ENCODE measurements around the gene CYP39A1.

CYP39A1 gene

DNA sequence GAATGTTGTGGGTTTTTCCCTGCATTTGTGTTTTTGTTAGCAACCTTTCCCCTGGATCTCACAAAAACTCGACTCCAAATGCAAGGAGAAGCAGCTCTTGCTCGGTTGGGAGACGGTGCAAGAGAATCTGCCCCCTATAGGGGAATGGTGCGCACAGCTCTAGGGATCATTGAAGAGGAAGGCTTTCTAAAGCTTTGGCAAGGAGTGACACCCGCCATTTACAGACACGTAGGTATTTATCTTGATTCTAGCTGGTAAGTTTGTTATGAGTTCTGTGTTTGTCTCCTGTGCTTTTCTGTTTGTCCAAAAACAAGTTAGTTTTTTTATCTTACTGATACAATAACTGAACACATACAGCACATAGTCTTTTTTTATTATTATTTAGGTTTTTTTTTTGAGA is 3.2 kb upstream of the CYP39A1 start:
- no peaks in the 10 kb centered on the region for H3K9me2 ChIP-seq (replicated peaks; ENCODE audit: control insufficient read depth, low read length)
- H3K4me2 ChIP-seq (ENCODE audit: low read length) = peak overlapping the region; percentile 12
- H3K36me3 ChIP-seq (ENCODE audit: control insufficient read depth, low read length) = peaks cover 36% of the 10 kb centered on the region
- H3F3A ChIP-seq (ENCODE audit: control insufficient read depth, insufficient read depth) = no peaks in the 10 kb centered on the region; the same call in 1 of the 2 replicates
- no peak for TF ChIP-seq EZH2phosphoT487 (IDR thresholded peaks at IDR 0.05; ENCODE audit: borderline replicate concordance, low read length)
- TF ChIP-seq CTCF (IDR thresholded peaks at IDR 0.05; ENCODE audit: low read depth, low read length, poor library complexity, severe bottlenecking) = peak; percentile 61
- H3K4me3 ChIP-seq (ENCODE audit: low read length) = no peak overlapping the region
- no peaks in the 10 kb centered on the region for H3K9me3 ChIP-seq (ENCODE audit: control insufficient read depth, insufficient read depth, low read length)
- H3K4me1 ChIP-seq (ENCODE audit: control insufficient read depth, low read length) = peaks cover 20% of the 10 kb centered on the region
- peaks cover 49% of the 10 kb centered on the region for H3K79me2 ChIP-seq (ENCODE audit: control insufficient read depth, low read length)
- H3K27me3 ChIP-seq (ENCODE audit: control insufficient read depth, low read length) = no peaks in the 10 kb centered on the region
- no peak overlapping the region for H3K27ac ChIP-seq (ENCODE audit: low read depth, low read length)
- H4K20me1 ChIP-seq (ENCODE audit: control insufficient read depth, insufficient read depth, low read depth, low read length) = no peaks in the 10 kb centered on the region

GRCh38 chr6:46653439-46654195 is 999 bp upstream of the CYP39A1 start:
- TF ChIP-seq EZH2phosphoT487 (IDR thresholded peaks at IDR 0.05; ENCODE audit: borderline replicate concordance, low read length) = no peak
- no peak for TF ChIP-seq CTCF (IDR thresholded peaks at IDR 0.05; ENCODE audit: low read depth, low read length, poor library complexity, severe bottlenecking)
- H3K9me3 ChIP-seq (ENCODE audit: control insufficient read depth, insufficient read depth, low read length) = no peaks in the 10 kb centered on the region
- H4K20me1 ChIP-seq (ENCODE audit: control insufficient read depth, insufficient read depth, low read depth, low read length) = no peaks in the 10 kb centered on the region
- H3K27me3 ChIP-seq (ENCODE audit: control insufficient read depth, low read length) = no peaks in the 10 kb centered on the region
- H3K79me2 ChIP-seq (ENCODE audit: control insufficient read depth, low read length) = peaks cover 70% of the 10 kb centered on the region
- peaks cover 49% of the 10 kb centered on the region for H3K36me3 ChIP-seq (ENCODE audit: control insufficient read depth, low read length)
- peak overlapping the region; percentile 24 for H3K27ac ChIP-seq (ENCODE audit: low read depth, low read length)
- H3K4me3 ChIP-seq (ENCODE audit: low read length) = peak overlapping the region; percentile 88
- H3K4me2 ChIP-seq (ENCODE audit: low read length) = peak overlapping the region; percentile 83
- no peaks in the 10 kb centered on the region for H3K9me2 ChIP-seq (replicated peaks; ENCODE audit: control insufficient read depth, low read length)
- peaks cover 3% of the 10 kb centered on the region for H3F3A ChIP-seq (ENCODE audit: control insufficient read depth, insufficient read depth)
- H3K4me1 ChIP-seq (ENCODE audit: control insufficient read depth, low read length) = peaks cover 36% of the 10 kb centered on the region

- no peaks in the 10 kb centered on the region for H3K9me2 ChIP-seq (replicated peaks; ENCODE audit: control insufficient read depth, low read length)
- H3K4me3 ChIP-seq (ENCODE audit: low read length) = peak overlapping the region; percentile 88
- no peaks in the 10 kb centered on the region for H3K27me3 ChIP-seq (ENCODE audit: control insufficient read depth, low read length)
- H3K36me3 ChIP-seq (ENCODE audit: control insufficient read depth, low read length) = peaks cover 43% of the 10 kb centered on the region
- H3K4me1 ChIP-seq (ENCODE audit: control insufficient read depth, low read length) = peaks cover 42% of the 10 kb centered on the region
- no peak for TF ChIP-seq CTCF (IDR thresholded peaks at IDR 0.05; ENCODE audit: low read depth, low read length, poor library complexity, severe bottlenecking)
- no peak for TF ChIP-seq EZH2phosphoT487 (IDR thresholded peaks at IDR 0.05; ENCODE audit: borderline replicate concordance, low read length)
- peak overlapping the region; percentile 83 for H3K4me2 ChIP-seq (ENCODE audit: low read length)
- peaks cover 77% of the 10 kb centered on the region for H3K79me2 ChIP-seq (ENCODE audit: control insufficient read depth, low read length)
- no peaks in the 10 kb centered on the region for H4K20me1 ChIP-seq (ENCODE audit: control insufficient read depth, insufficient read depth, low read depth, low read length)
- H3F3A ChIP-seq (ENCODE audit: control insufficient read depth, insufficient read depth) = peaks cover 3% of the 10 kb centered on the region
- H3K27ac ChIP-seq (ENCODE audit: low read depth, low read length) = peak overlapping the region; percentile 76
- H3K9me3 ChIP-seq (ENCODE audit: control insufficient read depth, insufficient read depth, low read length) = no peaks in the 10 kb centered on the region
These were observed 401 bp downstream of the CYP39A1 start for GRCh38 chr6:46652232-46652602.

Data from DOHH2 (cell line).